Retinal pigment epithelial cell (primary cell): ENCODE data around the gene CCDC91.
"Not testable (repeated sequence)": the region's sequence is repeated elsewhere in the genome, so short reads cannot be mapped to it uniquely, and the experiment has no call there.

Experiments
- DNase-seq: peaks from one replicate; pipeline ENCODE4 v3.0.0-alpha.2; 2010; ENCODE audit warnings: low read depth
- H3K4me3 ChIP-seq: 2 replicates; pipeline ENCODE4 v1.5.1; 2011; ENCODE audit warnings: mild to moderate bottlenecking, low read length, control low read depth, moderate library complexity
- TF ChIP-seq, protein P1 (sequence below): conservative IDR thresholded peaks from 2 replicates; pipeline ENCODE4 v1.5.1; 2011; ENCODE audit warnings: low read depth, low read length, control low read depth, inconsistent platforms

CCDC91 gene

DNA sequence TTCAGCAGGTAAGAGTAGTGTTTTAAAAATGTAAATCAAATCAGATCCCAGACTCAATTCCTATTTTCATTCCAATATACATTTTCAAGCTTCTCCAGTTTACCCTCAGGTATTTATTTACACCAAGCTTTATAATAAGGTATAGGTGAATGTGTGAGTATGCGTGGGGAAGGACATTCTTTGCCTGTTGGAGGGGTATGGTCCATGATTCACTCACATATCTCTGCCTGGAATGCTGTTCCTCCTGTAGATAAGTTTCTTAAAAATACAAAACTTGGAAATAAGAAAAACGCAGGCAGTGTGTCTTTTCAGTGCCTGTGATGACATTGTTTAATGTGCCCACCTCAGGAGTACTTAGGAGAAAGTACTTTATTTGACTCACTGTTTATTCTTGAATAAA lies 118.6 kb downstream of the CCDC91 start:
- no peak overlapping the region for H3K4me3 ChIP-seq
- TF ChIP-seq, protein P1, sequence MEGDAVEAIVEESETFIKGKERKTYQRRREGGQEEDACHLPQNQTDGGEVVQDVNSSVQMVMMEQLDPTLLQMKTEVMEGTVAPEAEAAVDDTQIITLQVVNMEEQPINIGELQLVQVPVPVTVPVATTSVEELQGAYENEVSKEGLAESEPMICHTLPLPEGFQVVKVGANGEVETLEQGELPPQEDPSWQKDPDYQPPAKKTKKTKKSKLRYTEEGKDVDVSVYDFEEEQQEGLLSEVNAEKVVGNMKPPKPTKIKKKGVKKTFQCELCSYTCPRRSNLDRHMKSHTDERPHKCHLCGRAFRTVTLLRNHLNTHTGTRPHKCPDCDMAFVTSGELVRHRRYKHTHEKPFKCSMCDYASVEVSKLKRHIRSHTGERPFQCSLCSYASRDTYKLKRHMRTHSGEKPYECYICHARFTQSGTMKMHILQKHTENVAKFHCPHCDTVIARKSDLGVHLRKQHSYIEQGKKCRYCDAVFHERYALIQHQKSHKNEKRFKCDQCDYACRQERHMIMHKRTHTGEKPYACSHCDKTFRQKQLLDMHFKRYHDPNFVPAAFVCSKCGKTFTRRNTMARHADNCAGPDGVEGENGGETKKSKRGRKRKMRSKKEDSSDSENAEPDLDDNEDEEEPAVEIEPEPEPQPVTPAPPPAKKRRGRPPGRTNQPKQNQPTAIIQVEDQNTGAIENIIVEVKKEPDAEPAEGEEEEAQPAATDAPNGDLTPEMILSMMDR: no peak
- no peak for DNase-seq

DNA sequence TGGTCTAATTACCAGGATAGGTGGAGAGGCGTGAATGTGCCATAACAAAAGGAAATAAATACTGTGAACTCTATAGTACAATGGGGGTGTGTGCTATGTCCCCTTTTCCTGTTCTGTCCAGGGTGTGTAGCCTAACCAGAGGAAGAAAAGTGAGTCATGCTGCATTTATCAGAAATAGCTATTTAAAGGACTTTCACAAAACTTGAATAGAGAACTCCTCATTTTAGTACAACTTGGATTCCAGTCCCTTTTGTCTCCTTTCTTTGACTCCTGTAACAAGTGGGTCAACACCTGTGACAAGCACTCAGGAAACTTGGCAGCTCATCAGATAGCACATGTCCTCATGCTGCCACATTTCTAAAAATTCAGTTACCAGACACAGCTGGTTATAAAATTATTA lies 123.4 kb downstream of the CCDC91 start:
- TF ChIP-seq, protein P1: no peak
- peak; percentile 16 for DNase-seq
- no peak overlapping the region for H3K4me3 ChIP-seq

DNA sequence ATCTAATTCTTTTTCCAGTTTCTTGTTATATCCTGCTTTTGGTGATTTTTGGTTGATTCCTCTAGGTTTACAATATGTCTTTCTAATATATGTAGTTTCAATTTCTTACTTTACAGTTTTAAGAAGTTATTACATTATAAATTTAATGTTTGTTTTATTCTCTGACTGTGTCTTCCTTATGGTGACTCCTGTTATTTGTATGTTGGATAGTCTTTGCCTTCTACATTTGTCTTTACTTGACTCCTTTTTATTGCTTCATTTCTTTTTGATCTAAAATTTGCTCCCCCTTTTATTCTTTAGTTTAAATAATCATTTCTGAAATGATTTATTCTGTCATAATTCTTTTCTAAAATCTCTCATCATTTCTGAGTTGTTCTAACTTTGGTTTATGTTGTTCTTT lies 125.8 kb downstream of the CCDC91 start:
- TF ChIP-seq, protein P1: no peak

DNA sequence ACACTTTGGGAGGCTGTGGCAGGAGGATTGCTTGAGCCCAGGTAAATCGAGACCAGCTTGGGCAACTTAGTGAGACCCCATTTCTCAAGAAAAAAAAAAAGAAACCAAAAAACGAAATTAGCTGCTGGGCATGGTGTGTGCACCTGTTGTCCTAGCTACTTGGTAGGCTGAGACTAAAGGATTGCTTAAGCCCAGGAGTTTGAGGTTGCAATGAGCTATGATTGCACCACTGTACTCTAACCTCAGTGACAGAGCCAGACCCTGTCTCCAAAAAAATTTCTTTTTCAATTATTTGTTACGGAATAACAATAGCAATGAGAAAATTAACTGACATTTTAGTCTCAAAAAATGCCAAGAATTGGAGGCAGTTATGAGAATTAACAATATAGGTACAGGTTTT lies 128.0 kb downstream of the CCDC91 start:
- TF ChIP-seq, protein P1: no peak
- H3K4me3 ChIP-seq: no peak overlapping the region
- no peak for DNase-seq

More for the DNA sequence above, 125.8 kb downstream of the CCDC91 start:
- no peak overlapping the region for H3K4me3 ChIP-seq
- DNase-seq: no peak

DNA sequence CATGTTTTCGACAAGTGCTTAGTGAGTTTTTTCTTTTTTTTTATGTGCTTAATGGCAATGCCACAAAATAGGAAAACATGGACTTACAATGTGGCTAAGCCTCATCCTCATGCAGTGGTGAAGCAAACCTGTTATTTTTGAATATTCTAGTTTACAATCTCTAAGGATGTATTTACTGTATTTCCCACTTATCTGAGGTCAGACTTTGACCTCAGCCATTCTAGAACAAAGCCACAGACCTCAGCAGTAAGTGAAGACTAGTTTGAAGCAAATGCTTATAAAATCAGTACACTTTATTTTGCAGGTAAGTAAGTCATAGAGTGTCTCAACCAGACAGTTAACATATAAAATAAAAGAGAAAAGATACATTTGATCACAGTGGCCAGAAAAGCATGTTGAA lies 130.1 kb downstream of the CCDC91 start:
- no peak for DNase-seq
- TF ChIP-seq, protein P1: no peak

DNA sequence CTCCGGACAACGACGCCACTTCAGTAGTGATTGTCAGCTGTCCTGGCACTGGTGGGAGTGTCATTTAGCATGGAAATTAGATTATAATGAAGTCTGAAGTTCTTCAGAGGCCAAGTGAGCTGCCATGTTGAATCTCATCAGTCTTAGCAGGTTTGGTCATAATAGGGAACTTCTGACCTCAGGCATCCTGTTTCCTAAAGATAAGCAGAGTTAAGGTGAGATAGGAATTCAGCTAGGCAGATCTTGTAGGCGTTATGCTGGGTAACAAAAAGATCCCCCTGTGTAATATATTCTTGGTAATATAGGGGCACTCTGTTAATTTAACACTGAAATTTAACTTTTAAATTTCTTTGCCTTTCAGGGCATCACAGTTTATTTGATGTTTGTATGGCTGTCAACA lies 137.5 kb downstream of the CCDC91 start:
- H3K4me3 ChIP-seq: no peak overlapping the region
- DNase-seq: no peak
- TF ChIP-seq, protein P1: no peak

More for the DNA sequence above, 130.1 kb downstream of the CCDC91 start:
- H3K4me3 ChIP-seq: no peak overlapping the region

DNA sequence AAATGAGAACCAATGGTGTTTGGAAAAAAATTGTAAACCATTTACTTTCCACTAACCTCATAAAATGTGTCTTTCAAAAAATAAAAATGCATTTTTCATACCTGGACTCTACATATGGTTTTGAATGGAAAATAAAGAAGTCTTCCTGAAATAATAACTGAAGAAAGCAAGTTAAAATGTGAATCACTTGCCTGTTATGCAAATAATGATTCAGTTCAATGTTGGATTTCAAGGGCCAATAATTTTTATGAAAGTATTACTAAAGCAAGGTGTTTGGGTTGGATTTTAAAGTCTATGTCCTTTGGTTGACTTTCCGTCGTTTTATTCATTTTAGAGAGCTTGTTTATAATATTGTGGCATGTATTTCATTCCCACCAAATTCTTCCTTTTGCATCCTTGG lies 138.7 kb downstream of the CCDC91 start:
- TF ChIP-seq, protein P1: no peak
- no peak overlapping the region for H3K4me3 ChIP-seq
- no peak for DNase-seq

DNA sequence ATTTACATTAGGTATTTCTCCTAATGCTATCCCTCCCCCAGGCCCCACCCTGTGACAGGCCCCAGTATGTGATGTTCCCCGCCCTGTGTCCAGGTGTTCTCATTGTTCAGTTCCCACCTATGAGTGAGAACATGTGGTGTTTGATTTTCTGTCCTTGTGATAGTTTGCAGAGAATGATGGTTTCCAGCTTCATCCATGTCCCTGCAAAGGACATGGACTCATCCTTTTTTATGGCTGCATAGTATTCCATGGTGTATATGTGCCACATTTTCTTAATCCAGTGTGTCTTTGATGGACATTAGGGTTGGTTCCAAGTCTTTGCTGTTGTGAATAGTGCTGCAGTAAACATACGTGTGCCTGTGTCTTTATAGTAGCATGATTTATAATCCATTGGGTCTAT lies 139.5 kb downstream of the CCDC91 start:
- not testable (repeated sequence) for DNase-seq, H3K4me3 ChIP-seq

DNA sequence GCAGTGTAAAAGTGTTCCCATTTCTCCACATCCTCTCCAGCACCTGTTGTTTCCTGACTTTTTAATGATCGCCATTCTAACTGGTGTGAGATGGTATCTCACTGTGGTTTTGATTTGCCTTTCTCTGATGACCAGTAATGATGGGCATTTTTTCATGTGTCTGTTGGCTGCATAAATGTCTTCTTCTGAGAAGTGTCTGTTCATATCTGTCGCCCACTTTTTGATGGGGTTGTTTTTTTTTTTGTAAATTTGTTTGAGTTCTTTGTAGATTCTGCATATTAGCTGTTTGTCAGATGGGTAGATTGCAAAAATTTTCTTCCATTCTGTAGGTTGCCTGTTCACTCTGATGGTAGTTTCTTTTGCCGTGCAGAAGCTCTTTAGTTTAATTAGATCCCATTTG lies 140.0 kb downstream of the CCDC91 start:
- H3K4me3 ChIP-seq, DNase-seq: not testable (repeated sequence)
